Measurements from ENCODE around the gene GPR137B. TPM values are rescaled to one million over a fixed set of nuclear protein-coding genes. Genes with fewer than 3 reads are reported as not detected.

The GPR137B gene
- total RNA-seq, 2 experiments from 2014 or later, result 7.2 to 8.1 TPM

- ATAC-seq (no peak), DNase-seq (no peak)
- intact Hi-C loops (cut with micrococcal nuclease), result no loop called here
- peaks cover 13% of the 10 kb centered on the region for H3K9me3 Mint-ChIP-seq
- H3K36me3 Mint-ChIP-seq (ENCODE audit: low read depth), result peaks cover 5% of the 10 kb centered on the region
- H3K27me3 Mint-ChIP-seq, result peaks cover 9% of the 10 kb centered on the region
- H3K4me3 Mint-ChIP-seq, result no peak overlapping the region
- no peak for TF ChIP-seq CTCF (IDR thresholded peaks at IDR 0.05)
- no peak overlapping the region for H3K27ac Mint-ChIP-seq
- ChIA-PET POLR2A (interaction anchor here (1.0 to 1.4 kb wide), 2 partner anchors 35 to 383 kb away, joined by 3 read pairs; no protein-coding TSS in a partner anchor), CTCF (interaction anchor here (0.7 to 1.4 kb wide), 3 partner anchors 41 to 1111 kb away, joined by 3 read pairs; no protein-coding TSS in a partner anchor)
- H3K4me1 Mint-ChIP-seq (ENCODE audit: low read depth), result peaks cover 4% of the 10 kb centered on the region
These were observed 42.9 kb upstream of the GPR137B start for GRCh38 chr1:236099355-236099974.

- H3K27me3 Mint-ChIP-seq, result peaks cover 7% of the 10 kb centered on the region
- no peak for ATAC-seq
- ChIA-PET CTCF (interaction anchor here (1.4 kb wide), 1 partner anchor 40 kb away, joined by 3 read pairs; no protein-coding TSS in a partner anchor), POLR2A (interaction anchor here (1.0 kb wide), 1 partner anchor 11 kb away, joined by 3 read pairs; no protein-coding TSS in a partner anchor)
- H3K36me3 Mint-ChIP-seq (ENCODE audit: low read depth), result peaks cover 5% of the 10 kb centered on the region
- intact Hi-C loops (cut with micrococcal nuclease), result loop anchor here (10.0 kb wide), 1 partner anchor 424 kb away; the partner anchor contains the start of gene LGALS8
- peaks cover 4% of the 10 kb centered on the region for H3K4me1 Mint-ChIP-seq (ENCODE audit: low read depth)
- DNase-seq, result no peak
- H3K27ac Mint-ChIP-seq, result no peak overlapping the region
- no peak for TF ChIP-seq CTCF (IDR thresholded peaks at IDR 0.05)
- no peak overlapping the region for H3K4me3 Mint-ChIP-seq
- peaks cover 12% of the 10 kb centered on the region for H3K9me3 Mint-ChIP-seq
These were observed 41.5 kb upstream of the GPR137B start for GRCh38 chr1:236100799-236101198.

- Mint-ChIP-seq H3K36me3 (ENCODE audit: low read depth) (peaks cover 5% of the 10 kb centered on the region), H3K27me3 (peaks cover 6% of the 10 kb centered on the region), H3K9me3 (peaks cover 9% of the 10 kb centered on the region), H3K4me3 (no peak overlapping the region), H3K27ac (no peak overlapping the region), H3K4me1 (ENCODE audit: low read depth) (peaks cover 4% of the 10 kb centered on the region)
- ChIA-PET POLR2A (no interaction called here), CTCF (interaction anchor here (1.6 kb wide), 1 partner anchor 421 kb away, joined by 3 read pairs; no protein-coding TSS in a partner anchor)
- no peak for TF ChIP-seq CTCF (IDR thresholded peaks at IDR 0.05)
- DNase-seq (no peak), ATAC-seq (no peak)
- intact Hi-C loops (cut with micrococcal nuclease), result loop anchor here (10.0 kb wide), 1 partner anchor 423 kb away; the partner anchor contains the start of gene LGALS8
These were observed 40.8 kb upstream of the GPR137B start for GRCh38 chr1:236101233-236102200.

DNA sequence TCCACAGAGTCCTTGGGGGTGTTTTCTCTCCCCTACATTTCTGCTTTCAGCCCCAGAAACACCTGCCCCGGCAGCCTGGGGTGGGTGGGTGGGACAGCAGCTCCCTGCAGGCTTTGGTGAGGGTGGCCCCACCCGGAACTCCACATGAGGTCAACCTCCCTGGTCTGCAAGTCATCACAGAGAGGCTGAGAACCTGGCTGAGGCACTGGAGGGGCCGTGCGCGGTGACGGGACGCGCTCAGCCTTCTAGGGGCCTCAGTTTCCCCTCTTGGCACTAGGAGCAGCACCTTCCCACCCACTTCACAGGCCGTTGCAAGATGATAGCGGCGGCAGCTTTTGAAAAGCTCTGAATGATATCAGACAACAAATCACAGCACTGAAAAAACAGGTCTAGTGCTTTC is 39.7 kb upstream of the GPR137B start:
- Mint-ChIP-seq H3K27me3 (peaks cover 6% of the 10 kb centered on the region), H3K9me3 (peaks cover 2% of the 10 kb centered on the region), H3K4me1 (ENCODE audit: low read depth) (peaks cover 7% of the 10 kb centered on the region), H3K4me3 (no peak overlapping the region), H3K36me3 (ENCODE audit: low read depth) (no peaks in the 10 kb centered on the region), H3K27ac (no peak overlapping the region)
- TF ChIP-seq CTCF (IDR thresholded peaks at IDR 0.05), result no peak
- intact Hi-C loops (cut with micrococcal nuclease), result loop anchor here (10.0 kb wide), 1 partner anchor 422 kb away; the partner anchor contains the start of gene LGALS8
- ChIA-PET CTCF (interaction anchor here (0.7 to 1.8 kb wide), 4 partner anchors 19 to 420 kb away, joined by 3 to 5 read pairs (median 3); no protein-coding TSS in a partner anchor), POLR2A (no interaction called here)
- DNase-seq (no peak), ATAC-seq (no peak)

All from activated CD8-positive, alpha-beta T cell treated with anti-CD3 and anti-CD28 coated beads for 36 hours (primary cell).